ENCODE results near the gene AZI2.

DNA sequence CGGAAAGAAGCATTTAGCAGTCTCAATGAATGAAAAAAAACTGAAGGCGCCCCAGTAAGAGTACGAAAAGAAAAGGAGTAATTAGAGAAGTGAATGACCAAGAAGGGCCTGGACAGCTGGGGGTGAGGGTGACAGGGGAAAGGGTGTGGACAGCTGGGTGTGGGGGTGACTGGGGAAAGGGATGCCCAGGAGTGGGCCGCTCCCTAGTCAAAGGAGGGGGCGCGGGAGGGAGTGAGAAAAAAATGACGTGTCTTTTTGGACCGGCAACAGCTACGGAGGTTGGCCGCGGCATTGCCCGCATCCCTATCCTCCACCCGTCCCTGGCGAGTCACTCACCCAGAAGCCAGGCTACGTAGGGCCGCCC lies 377 bp downstream of the AZI2 start:
- no peak for TF ChIP-seq CTCF (IDR thresholded peaks at IDR 0.05)
- no peak for TF ChIP-seq EZH2 (IDR thresholded peaks at IDR 0.05)
